DMS153 treated with DMSO at 0.1 percent for 48 hours (cell line): ENCODE results near the gene CD69.

Experiments used
- DNase-seq: peaks from one replicate; lab custom pipeline; 2025; ENCODE audit not compliant: unreplicated experiment; lab: John Stamatoyannopoulos, UW

Gene CD69

DNA sequence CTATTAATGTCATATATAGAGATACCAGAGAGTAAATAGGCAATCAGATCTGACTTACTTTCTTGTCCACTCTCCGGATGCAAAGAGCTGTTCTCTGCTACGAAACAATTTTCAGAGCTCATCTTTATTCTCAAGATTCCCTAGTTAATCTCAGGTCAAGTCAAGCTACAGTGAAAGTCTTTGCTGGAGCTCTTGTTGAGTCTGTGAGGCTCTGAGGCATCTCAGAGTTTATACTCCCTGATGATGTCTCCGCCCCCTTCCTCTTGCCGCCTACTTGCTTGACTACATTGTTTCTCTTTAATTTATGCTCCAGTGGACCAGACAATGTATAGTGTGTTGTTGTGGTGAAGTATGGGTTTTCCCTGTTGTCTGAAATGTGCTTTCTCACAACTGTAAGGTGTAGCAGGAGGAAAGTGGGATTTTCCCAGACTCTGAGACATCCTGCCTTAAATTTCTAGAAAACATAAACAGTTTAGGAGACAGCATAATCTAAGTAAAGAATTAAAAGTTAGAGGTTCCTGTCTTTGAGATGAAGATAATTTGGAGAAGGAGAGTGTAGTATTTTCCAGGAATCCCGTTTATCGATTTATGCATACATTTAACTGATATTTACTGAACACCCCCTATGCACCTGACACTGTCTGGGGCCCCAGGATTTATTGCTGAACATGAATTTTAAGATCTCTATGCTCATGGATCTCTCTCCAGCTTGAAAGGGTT, at the start of gene CD69:
TSS of gene CD69 (minus strand) at position 203 of the 720 bp plus-strand sequence. CDS start at position 122, 81 bp downstream.
- no peak for DNase-seq

DNA sequence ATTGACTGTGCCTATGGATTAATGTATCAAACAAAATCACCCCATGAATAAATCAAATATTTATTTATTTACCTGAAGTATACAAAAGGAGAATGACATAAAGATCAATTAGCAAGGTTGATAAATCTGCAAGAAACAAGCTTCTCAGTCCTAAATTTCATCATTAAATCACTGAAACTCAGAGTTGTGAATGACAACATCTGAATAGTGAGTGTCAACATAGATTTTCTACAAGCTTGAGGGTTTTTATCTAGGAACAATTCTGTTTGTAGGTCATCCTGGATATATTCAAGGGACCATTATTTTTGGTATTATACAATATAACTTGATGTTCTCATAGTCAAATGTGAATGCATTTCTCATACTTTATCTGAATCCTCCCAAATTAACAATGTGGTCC, 49.2 kb upstream of the CD69 start:
- DNase-seq = no peak

- DNase-seq = no peak
These were observed 48.6 kb upstream of the CD69 start for GRCh38 chr12:9809338-9809737.

GRCh38 chr12:9808504-9808903, 47.8 kb upstream of the CD69 start:
- no peak for DNase-seq

DNA sequence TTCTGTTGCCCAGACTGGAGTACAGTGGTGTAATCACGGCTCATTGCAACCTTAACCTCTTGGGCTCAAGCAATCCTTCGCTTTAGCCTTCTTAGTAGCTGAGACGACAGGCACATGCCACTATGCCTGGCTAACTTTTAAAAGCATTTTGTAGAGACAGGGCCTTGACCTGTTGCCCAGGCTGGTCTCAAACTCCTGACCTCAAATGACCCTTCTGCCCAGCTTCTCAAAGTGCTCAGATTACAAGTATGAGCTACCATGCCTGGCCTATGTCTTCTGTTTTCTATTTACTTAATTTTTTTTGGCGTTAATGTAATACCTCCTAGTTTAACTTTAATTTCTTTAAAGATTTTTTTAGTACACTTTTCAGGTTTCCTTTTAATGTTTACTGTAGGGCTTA, 46.0 kb upstream of the CD69 start:
- no peak for DNase-seq

DNA sequence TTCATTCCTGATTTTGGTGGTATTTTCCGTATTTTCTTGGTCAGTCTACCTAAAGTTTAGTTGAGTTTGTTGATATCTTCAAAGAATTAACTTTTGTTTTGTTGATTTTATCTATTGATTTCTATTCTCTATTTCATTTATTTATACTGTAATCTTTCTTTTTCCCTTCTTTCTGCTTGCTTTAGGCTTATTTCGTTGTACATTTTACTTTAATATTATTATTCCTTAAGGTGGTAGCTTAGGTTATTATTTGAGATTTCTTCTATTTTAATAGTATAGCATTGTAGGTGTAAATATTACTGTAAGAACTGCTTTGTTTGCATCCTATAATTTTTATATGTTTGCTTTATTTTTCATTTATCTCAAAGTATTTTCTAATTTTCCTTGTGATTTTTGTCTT, 45.2 kb upstream of the CD69 start:
- DNase-seq = no peak

DNA sequence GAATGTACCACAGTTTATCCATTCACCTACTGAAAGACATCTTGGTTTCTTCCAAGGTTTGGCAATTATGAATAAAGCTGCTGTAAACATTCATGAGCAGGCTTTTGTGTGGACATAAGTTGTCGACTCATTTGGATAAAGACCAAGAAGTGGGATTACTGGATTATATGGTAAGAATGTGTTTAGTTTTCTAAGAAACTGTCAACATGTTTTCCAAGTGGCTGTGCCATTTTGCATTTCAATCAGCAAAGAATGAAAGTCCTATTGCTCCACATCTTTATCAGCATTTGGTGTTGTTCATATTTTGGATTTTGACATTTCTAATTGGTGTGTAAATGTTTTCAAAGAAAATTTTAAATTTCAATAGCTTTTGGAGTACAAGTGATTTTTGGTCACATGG, 39.3 kb upstream of the CD69 start:
- no peak for DNase-seq

GRCh38 chr12:9797722-9798619, 37.3 kb upstream of the CD69 start:
- DNase-seq = peak; percentile 34

- no peak for DNase-seq
These were observed 36.3 kb upstream of the CD69 start for GRCh38 chr12:9796971-9797370.

DNA sequence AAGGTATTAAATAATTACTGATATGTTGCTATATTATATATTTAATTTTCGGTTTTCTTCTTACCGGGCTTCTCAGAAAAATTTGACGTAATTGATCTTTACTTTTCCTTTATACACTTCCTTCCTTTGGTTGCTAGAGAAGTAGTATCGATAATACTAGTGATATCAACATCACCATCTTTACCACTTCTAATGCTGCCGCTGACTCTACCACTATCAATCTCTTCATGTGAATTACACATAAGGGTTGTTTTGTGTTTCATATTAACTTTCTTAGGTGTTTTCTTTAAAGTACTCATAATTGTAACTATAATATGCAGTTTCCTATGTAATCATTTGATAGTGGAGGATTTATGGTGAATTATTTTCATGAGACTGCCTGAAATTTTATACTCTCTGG, 35.6 kb upstream of the CD69 start:
- DNase-seq = no peak

DNA sequence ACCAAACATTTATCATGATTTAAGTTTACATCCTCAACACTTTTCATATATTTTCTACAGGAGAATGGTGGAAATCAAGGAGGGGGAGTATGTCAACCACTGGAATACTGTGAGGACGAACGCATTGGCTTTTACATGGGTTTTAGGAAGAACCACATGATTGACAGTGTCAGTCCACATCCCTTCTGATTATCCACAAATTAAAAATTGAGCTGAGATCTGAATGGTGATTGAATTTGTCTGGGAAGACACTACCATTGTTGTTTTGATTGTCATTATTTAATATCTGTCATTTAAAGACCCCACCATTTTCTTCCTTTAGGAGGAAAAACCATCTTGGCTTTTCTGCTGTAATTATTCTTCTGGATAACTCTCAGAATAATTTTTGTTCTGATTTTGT, 35.2 kb upstream of the CD69 start:
- DNase-seq = no peak

DNA sequence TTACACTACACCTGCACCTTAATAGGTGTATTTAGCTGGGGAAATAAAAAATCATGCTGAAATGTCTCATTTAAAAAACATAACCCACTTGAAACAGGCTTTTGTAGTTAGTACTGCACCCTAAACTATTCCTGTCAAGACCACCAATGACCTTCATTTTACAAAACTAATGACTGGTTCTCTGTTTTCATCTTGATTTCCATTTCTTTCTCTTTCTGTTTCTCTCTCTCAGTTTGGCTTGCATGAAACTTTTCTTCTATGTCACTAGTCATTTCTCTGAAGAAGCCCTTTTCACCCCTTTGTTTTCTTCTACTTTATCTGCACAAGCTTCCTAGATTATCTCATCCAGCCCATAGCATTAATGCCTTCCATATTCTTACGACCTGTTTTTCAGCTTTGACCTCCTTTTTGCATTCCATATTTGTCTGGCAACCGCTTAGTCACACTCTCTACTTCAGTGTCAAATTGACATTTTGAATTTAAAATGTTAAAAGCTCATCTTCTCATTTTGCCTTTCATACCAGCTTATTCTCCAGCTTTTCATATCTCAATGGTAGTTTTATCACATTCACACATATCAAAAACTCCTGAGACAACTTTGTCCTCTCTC, 33.9 kb upstream of the CD69 start:
- no peak for DNase-seq

DNA sequence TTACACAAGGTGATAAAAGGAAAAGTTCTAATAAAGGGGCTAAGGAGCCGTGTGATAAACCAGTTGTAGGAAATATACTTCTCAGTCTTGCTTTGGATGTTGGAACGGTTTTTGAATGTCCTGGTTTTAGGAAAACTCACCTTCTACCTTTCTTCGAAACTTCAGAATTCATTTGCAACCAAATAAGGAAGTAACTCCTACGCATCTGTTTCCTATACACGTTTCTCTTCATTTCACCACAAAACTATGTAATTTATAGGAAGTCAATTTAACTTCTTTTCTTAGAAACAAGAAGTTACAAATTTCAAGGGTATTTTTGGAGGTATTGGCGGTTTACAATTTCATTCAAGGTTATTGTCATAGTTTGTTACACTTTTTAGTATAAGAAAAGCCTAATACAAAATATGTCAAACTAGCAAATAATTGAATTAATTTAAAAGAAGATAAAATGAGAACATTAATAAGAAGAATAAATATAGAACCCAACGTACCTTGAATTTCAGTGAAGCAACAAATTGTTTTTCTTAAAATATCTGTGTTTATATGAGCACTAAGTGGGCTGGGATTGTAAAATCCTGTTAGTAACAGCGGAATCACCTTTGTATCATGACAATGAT, 33.2 kb upstream of the CD69 start:
- no peak for DNase-seq

- no peak for DNase-seq
These were observed 32.4 kb upstream of the CD69 start for GRCh38 chr12:9792961-9793617.

DNA sequence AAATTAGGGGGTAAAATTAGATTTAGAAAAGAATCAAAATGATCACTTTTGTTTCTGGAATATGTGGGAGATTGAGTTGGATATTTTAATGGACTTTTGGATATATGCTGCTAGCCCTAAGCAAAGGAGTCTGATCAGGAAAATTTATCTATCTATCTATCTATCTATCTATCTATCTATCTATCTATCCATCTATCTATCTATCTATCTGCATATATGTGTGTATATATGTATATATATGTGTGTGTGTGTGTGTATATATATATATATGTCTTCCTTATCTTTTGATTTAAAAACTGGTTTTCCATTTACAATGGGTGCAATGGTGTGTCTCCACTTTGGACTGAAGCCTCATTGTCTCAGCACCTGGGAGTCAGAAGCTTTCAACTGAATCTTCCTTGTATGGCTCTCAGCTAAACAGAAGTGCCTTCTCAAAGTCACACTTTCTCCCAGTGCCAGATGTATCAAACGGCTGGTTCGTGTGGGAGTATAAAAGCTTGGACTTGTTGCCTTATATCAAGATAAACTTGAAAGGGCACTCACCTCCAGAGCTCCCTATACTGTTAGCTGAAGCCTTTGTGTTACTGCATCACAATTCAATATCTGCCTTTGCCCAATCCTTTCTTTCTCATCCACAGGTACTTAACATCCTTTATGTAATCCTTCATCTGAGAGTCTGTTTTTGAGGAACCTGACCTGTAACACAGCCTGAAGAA, 31.6 kb upstream of the CD69 start:
- DNase-seq = no peak

DNA sequence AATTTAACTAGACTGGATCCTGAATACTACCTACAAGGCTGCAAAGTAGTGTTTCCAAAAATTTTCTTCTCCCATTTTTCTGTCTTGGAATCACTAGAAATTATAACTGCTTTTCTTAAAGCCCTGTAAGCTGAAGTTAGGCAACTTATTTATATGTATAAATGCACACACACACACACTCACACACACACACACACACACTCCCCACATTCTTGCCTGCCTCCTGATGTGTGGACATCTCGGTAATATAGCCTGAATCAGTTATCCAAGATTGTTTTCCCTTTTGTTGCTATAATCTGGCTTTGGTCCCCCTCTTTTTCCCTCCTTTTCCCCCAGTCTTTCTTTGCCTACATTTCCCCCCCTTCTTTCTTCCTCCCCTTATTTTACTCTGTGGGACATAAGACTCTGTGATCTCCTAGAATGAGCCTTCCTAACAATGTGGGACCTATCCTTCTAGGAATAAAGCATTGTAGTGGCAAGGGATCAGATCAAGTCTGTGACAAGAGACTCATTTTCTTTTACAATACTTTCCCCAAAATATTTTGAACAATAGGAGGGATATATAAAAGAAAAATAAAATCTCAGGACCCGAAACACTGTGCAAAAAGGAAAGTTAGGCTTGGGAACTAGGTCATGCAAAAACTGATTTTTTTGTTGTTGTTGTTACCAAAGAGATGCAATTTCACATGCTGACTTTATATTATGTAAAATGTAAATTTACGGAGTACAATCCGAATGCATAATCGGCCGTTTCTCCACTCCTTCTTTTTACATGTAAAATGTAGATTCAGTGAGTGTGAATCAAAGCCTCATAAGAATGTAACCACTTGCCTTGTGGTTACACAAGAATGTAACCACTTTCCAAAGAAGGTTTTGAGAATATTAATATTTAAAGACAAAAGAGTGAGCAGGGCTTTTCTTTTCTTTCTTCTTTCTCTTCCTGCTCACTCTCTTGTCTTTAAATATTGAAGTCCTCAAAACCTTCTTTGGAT, 26.3 kb upstream of the CD69 start:
- DNase-seq = no peak

- no peak for DNase-seq
These were observed 24.1 kb upstream of the CD69 start for GRCh38 chr12:9784816-9785215.

- no peak for DNase-seq
These were observed 23.6 kb upstream of the CD69 start for GRCh38 chr12:9784326-9784725.
